Upper lobe of right lung (tissue), 1 donor: ENCODE data around the gene SLC38A2. TPM values are rescaled to one million over a fixed set of nuclear protein-coding genes. Genes with fewer than 3 reads are reported as not detected.
A peak's percentile ranks its signal among the peaks of the same experiment; 100 is the strongest.

Experiments used
- ATAC-seq: fragments of 200-7000 bp; cut with Tn5 transposase; one replicate; pipeline ENCODE4 v1.9.1; 2020; ENCODE audit warnings: mild to moderate bottlenecking, moderate library complexity
- DNase-seq: peaks from one replicate; pipeline ENCODE4 v3.0.0-alpha.2; 2020
- H3K27ac ChIP-seq: fragments of 200-600 bp; one replicate; pipeline ENCODE4 v1.8.0; 2022
- H3K27me3 ChIP-seq: fragments of 200-600 bp; one replicate; pipeline ENCODE4 v1.8.0; 2022; ENCODE audit warnings: mild to moderate bottlenecking
- H3K36me3 ChIP-seq: fragments of 200-600 bp; one replicate; pipeline ENCODE4 v1.8.0; 2022
- H3K4me1 ChIP-seq: fragments of 200-600 bp; one replicate; pipeline ENCODE4 v1.8.0; 2022
- H3K4me3 ChIP-seq: fragments of 200-600 bp; one replicate; pipeline ENCODE4 v1.8.0; 2022; ENCODE audit warnings: mild to moderate bottlenecking
- H3K9me3 ChIP-seq: fragments of 200-600 bp; one replicate; pipeline ENCODE4 v1.8.0; 2022
- CTCF ChIP-seq: fragments of 200-600 bp; IDR thresholded peaks from one replicate; pipeline ENCODE4 v1.8.0; 2022; ENCODE audit warnings: antibody characterized with exemption
- intact Hi-C: fragments of 100-400 bp; cut with DNase I; formaldehyde crosslinking; loops from one replicate; pipeline ENCODE4 v1.11.0; 2022
- total RNA-seq: library from RNA; stranded (reverse); fragmentation: NEBNext Ultra II Directional; extraction: Animal tissue kit (Norgen Biotek cat#: 25700); gene quantifications from one replicate; pipeline ENCODE4 v1.2.1, GENCODE V29; 2021
- donor health status: DM: no; HTN: yes; CAD: no; lungs with severe emphysema.

The SLC38A2 gene
- total RNA-seq, 1 donor from 2014 or later = 343 TPM

GRCh38 chr12:46387670-46388069, 15.1 kb upstream of the SLC38A2 start:
- Histone ChIP-seq H3K27me3 (no peaks in the 10 kb centered on the region), H3K27ac (peak overlapping the region; percentile 99), H3K9me3 (no peaks in the 10 kb centered on the region), H3K36me3 (no peaks in the 10 kb centered on the region), H3K4me1 (peaks cover 53% of the 10 kb centered on the region), H3K4me3 (no peak overlapping the region)
- ATAC-seq (no peak), DNase-seq (no peak)
- intact Hi-C loops = no loop called here
- no peak for TF ChIP-seq CTCF

- DNase-seq = no peak
- intact Hi-C loops = no loop called here
- peak overlapping the region; percentile 17 for H3K4me3 ChIP-seq
These were observed 14.5 kb upstream of the SLC38A2 start for GRCh38 chr12:46386877-46387629.

GRCh38 chr12:46386360-46386867, 13.8 kb upstream of the SLC38A2 start:
- no peak for ATAC-seq
- Histone ChIP-seq H3K27ac (peak overlapping the region; percentile 99), H3K4me1 (peaks cover 59% of the 10 kb centered on the region), H3K4me3 (peak overlapping the region; percentile 17), H3K9me3 (no peaks in the 10 kb centered on the region), H3K27me3 (no peaks in the 10 kb centered on the region), H3K36me3 (no peaks in the 10 kb centered on the region)
- no peak for TF ChIP-seq CTCF
- DNase-seq = no peak
- intact Hi-C loops = no loop called here

More at GRCh38 chr12:46386877-46387629, 14.5 kb upstream of the SLC38A2 start:
- Histone ChIP-seq H3K4me1 (peaks cover 59% of the 10 kb centered on the region), H3K36me3 (no peaks in the 10 kb centered on the region), H3K27ac (peak overlapping the region; percentile 99), H3K9me3 (no peaks in the 10 kb centered on the region), H3K27me3 (no peaks in the 10 kb centered on the region)
- ATAC-seq = no peak
- no peak for TF ChIP-seq CTCF

GRCh38 chr12:46385438-46385837, 12.9 kb upstream of the SLC38A2 start:
- Histone ChIP-seq H3K27me3 (no peaks in the 10 kb centered on the region), H3K4me3 (no peak overlapping the region), H3K4me1 (peaks cover 55% of the 10 kb centered on the region), H3K27ac (peak overlapping the region; percentile 99), H3K9me3 (no peaks in the 10 kb centered on the region), H3K36me3 (no peaks in the 10 kb centered on the region)
- no peak for TF ChIP-seq CTCF
- DNase-seq (no peak), ATAC-seq (no peak)
- intact Hi-C loops = no loop called here

- Histone ChIP-seq H3K27ac (peak overlapping the region; percentile 99), H3K9me3 (no peaks in the 10 kb centered on the region), H3K36me3 (no peaks in the 10 kb centered on the region), H3K4me1 (peaks cover 49% of the 10 kb centered on the region), H3K4me3 (peak overlapping the region; percentile 74), H3K27me3 (no peaks in the 10 kb centered on the region)
- intact Hi-C loops = no loop called here
- no peak for ATAC-seq
- no peak for DNase-seq
- TF ChIP-seq CTCF = no peak
These were observed 12.1 kb upstream of the SLC38A2 start for GRCh38 chr12:46384451-46385309.
